HG03139 (cell line): ENCODE measurements around the gene ZNF92.
"Not testable (repeated sequence)": the region's sequence is repeated elsewhere in the genome, so short reads cannot be mapped to it uniquely, and the experiment has no call there.

ENCODE experiments used
- ATAC-seq: cut with Tn5 transposase; IDR thresholded peaks from one replicate; pipeline ENCODE4 v1.9.1; 2021; ENCODE audit not compliant: unreplicated experiment

Gene ZNF92

DNA sequence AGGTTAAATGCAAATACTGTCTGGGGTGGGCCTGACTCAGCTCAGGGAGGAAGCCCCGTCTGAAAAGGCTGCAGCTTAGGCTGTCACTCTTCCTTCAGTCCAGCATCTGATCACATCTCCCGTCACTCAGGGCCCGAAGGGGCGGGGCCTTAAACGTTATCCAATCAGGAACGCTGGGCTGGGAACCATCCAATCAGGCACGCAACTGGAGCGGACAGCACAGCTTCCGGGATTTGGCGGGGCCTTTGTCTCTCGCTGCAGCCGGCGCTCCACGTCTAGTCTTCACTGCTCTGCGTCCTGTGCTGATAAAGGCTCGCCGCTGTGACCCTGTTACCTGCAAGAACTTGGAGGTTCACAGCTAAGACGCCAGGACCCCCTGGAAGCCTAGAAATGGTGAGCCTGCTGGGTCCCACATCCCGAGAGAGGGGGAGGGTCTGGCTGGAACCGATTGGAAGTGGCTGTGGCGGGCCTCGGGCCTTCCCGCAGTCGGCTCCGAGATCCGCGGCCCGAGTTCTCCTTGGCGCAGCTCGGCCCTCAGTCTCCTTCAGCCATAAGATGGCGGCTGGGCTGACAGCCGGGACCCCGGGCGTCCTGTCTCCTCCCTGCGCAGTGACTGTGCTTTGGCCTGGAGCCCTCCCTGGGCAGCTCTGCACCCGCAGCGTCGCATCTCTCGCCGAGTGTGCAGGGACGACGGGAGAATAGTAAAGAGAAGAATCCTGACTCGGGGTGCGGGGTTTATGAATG, at the start of gene ZNF92:
TSS of gene ZNF92 (plus strand) at position 248 of the 744 bp plus-strand sequence. CDS start at position 391, 143 bp downstream.
- peak; percentile 99 for ATAC-seq

DNA sequence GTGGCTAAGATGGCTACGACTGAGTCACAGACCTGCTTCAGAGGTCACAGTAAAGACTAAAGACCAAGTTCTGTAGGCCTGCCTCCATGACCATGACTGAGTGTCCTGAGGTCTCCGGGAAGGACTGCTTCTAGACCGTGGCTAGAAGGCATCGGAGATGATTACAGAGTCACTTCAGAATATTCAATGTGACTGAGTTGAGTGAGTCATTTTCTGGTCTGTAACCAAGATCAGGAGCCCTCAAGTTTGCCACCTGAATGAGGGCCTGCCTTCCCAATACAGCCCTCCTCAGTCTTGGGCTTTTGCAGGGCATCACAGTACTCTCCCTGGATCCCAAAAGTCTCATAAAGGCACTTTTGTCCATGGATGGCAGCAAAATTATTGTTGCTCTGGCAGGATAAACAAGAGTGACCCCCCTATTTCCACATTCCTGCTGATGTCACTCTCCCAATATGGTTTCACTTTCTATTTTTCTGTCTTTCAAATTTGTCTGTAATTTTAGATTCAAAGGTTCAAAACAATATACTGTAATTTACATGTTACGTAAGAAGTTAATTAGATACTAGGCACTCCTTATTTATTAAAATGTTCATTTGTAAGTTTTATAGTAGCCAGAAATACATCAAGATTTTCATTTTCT, 47.7 kb upstream of the ZNF92 start:
- no peak for ATAC-seq

DNA sequence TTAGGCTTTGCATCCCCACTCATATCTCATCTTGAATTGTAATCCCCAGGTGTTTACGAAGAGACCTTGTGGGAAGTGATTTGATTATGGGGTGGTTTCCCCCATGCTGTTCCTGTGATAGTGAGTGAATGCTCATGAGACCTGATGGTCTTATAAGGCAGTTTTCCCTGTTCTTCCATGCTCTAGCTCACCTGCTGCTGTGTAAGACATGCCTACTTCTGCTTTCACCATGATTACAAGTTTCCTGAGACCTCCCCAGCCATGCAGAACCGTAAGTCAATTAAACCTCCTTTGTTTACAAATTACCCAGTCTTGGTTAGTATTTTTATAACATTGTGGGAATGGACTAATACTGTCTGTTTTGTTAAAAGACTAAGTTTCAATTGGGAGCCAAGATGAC, 35.3 kb upstream of the ZNF92 start:
- no peak for ATAC-seq

DNA sequence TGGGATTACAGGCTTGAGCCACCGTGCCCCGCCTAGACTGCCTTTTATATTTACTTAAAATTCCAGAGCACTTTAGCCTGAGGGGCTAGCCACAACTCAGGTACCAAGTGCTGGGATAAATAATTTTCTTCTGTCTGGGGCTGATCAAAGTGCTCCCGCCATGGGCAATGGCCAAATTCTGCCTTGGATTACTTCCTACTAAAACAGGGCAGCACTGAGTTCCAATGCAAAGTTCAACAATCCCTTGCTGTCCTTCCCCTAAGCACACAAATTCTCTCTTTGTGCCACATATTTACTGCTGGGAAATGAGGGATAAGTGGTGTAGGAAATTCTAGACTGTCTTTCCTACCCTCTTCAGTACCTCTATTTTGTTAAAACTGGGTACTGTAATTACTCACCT, 34.4 kb upstream of the ZNF92 start:
- no peak for ATAC-seq

DNA sequence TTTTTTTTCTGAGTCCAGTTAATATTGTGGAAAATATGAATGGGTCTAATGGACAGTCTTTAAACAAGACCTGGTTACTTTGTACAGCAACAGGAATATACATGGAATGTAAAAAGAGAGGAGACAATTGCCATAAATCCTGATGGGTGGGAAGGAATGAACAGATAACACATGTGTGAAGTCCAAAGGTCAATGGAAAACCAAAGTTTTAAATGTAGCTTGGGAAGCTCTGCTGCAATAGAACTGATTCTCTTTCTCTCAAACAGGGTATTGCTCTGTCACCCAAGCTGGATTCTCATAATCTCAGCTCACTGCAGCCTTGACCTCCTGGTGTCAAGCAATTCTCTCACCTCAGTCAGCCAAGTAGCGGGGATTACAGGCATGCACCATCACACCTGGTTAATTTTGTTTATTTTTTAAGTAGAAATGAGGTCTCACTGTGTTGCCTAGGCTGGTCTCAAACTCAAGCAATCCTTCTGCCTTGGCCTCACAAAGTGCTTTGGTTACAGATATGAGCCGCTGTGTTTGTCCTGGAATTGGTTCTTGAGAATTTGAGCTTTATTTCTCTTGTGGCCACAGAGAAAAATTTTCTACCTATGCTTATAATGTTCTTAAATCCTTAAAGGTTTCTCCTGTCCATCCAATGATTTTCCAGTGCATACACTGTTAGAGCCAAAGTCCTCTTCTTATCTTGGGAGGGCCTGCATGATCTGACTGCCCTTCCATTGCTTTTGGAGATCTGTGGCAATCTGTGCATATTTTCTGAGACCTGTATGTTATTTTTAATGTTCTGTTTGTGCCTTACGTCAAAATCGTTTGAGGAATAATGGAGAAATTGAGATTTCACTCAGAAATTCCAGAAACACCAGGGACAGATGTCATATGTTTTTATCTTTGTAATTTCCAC, 30.7 kb upstream of the ZNF92 start:
- ATAC-seq = no peak

DNA sequence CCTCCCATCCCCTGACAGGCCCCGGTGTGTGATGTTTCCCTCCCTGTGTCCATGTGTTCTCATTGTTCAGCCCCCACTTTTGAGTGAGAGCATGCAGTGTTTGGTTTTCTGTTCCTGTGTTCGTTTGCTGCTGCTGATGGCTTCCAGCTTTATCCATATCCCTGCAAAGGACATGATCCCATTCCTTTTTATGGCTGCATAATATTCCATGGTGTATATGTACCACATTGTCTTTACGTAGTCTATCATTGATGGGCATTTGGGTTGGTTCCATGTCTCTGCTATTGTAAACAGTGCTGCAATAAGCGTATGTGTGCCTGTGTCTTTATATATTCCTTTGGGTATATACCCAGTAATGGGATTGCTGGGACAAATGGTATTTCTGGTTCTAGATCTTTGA, 29.1 kb upstream of the ZNF92 start:
- ATAC-seq = not testable (repeated sequence)

DNA sequence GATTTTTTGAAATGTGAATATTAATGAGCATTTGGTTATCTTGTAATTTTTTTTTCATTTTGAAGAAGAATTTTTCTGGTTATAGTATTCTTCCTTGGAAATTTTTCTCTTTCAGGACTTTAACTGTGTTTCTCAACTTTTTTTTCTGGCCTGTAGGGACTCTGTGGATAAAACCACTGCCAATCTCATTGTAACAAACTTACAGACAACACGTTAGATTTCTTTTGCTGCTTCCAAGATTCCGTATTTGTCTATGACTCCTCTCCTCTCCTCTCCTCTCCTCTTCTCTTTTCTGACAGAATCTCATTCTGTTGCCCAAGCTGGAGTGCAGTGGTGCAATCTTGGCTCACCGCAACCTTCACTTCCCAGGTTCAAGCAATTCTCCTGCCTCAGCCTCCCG, 19.4 kb upstream of the ZNF92 start:
- no peak for ATAC-seq

DNA sequence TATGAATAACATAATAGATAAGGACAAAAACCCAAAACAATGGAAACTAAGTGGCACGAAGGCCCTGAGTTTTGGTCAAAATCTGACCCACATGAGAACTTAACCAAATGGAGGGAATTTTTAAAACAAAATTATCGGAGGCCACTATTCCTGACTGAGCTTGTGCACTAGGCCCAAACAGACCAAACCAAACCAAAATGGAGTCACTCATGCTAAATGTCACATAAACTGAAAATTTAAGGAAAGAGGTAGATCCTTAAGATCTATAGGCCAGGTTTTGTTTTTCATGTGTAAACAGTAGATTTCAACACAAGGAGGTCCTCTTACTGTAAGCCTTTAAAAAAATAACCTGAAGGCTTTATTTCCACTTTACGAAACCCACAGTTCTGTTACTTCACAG, 3.8 kb upstream of the ZNF92 start:
- ATAC-seq = no peak

DNA sequence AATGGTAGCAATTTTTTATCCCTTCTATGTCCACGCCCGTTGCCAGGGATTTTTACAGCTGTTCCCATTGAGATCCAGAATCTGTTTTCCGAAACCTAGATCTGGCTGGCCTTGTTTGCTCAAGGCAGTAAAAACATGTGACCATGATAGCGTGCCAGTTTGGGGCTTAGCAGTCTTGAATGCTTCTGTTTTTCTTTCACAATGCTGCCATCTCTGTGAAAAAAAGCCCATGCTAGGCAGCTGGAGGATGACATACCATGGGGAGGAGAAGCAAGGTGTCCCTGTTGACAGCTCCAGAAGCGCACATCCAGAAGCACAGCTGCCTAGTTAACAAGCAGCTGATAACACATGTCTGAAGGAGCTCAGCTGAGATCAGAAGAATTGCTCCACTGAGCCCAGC, 2.2 kb upstream of the ZNF92 start:
- ATAC-seq = no peak

DNA sequence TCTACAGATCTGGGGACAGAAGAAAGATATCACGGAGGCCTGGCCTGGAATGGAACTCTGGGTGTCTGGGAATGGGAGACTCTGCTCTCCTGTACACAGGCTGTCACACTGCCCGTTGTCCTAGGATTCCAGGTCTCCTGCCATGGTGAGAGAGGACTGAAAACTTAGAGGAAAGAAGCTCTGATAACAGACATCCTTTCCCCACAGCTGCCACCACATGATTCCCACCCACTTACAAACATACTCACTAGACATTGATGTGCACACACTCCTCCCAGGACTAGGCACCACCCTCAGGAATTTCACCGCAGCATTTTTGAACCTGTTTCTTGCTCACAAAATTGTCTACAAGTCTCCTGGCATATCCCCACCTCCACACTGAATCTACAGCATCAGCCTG, 5.7 kb downstream of the ZNF92 start:
- no peak for ATAC-seq

DNA sequence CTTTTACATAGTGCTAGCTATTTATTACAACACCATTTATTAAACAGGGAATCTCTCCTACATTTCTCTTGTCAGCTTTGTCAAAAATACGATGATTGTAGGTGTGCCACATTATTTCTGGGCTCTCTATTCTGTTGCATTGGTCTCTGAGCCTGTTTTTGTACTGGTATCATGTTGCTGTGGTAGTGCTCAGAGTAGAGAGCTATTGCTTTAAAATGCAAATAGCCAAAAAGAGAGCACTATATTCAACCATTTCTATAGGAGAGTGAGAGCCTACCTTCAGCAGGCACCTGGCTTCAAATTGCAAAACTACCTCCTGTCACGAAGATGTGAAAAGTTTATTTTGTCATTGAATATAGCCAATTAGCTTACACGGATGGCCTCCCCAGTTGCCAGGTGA, 8.1 kb downstream of the ZNF92 start:
- no peak for ATAC-seq

DNA sequence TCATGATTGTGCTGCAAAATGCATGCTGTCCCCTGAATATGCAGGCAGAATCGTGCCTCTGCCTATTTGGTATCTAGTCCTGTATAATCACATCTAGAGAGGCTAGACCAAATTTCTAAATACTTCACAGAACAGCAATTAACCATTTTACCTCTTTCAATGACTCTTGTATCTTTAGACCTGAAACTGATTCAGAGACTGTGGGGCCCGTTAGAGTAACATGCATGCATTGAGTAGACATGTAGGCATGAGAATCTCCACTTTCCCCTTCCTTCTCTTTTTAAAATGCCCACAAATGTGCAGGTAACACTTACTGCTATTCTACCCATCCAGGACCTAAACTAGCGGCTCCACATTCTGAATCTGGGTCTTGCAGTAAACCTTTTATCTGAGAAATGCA, 8.8 kb downstream of the ZNF92 start:
- no peak for ATAC-seq

DNA sequence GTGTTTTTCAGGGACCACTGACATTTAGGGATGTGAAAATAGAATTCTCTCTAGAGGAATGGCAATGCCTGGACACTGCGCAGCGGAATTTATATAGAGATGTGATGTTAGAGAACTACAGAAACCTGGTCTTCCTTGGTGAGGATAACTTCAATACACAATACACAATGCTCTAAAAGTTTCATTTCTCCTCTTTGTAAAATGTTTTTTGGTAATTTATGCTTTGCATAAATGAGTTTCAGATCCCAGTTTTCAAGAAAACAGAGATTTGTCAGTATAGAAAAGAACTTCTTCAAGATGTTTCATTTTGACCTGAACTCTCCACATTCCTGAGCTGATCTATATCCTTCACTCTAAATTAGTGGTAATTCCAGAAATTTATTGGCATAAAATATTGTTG, 14.2 kb downstream of the ZNF92 start:
- no peak for ATAC-seq

DNA sequence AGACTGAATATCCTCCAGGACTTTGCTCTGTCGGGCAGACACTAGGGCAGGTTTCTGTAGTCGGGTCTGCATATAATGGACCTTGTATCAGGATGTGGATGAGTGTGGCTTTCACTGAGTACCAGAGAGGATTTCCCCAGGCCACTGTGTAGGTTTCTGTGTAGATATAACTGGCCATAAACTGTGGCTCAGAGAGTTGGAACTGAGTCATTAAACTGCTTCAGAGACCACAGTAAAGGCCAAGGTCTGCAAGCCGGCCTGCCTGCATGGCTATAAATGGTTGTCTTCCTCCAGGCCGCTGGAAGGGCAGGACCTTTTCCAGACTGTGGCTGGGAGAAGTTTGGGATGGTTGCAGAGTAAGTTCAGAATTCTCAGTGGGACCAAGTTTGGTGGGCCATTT, 16.9 kb downstream of the ZNF92 start:
- ATAC-seq = no peak

DNA sequence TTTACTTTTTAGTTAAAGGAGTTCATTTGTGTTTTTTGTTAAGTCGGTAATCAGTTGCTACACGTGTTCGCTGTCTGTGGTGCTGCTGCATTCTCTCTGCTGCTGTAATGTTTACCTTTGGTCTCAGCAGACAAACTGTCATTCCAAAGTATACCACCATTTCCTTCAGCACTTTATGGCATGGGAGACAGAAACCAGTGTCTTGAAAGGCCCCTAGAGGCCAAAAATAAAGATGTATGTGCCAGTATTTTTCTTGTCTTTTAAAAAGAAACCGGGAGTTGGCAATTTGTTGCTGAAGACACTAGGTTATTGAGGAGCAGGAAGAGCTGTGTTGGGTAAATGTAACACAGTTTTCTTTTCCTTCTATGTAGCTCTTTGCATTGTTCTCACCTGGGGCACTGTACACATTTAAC, 24.1 kb downstream of the ZNF92 start:
- no peak for ATAC-seq

DNA sequence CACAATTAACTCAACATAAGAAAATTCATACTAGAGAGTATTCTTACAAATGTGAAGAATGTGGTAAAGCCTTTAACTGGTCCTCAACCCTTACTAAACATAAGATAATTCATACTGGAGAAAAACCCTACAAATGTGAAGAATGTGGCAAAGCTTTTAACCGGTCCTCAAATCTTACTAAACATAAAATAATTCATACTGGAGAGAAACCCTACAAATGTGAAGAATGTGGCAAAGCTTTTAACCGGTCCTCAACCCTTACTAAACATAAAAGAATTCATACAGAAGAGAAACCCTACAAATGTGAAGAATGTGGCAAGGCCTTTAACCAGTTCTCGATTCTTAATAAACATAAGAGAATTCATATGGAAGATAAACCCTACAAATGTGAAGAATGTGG, 25.0 kb downstream of the ZNF92 start:
- ATAC-seq = not testable (repeated sequence)

DNA sequence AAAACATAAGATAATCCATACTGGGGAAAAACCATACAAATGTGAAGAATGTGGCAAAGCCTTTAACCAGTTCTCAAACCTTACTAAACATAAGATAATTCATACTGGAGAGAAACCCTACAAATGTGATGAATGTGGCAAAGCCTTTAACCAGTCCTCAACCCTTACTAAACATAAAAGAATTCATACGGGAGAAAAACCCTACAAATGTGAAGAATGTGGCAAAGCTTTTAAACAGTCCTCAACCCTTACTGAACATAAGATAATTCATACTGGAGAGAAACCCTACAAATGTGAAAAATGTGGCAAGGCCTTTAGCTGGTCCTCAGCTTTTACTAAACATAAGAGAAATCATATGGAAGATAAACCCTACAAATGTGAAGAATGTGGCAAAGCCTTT, 25.4 kb downstream of the ZNF92 start:
- ATAC-seq = not testable (repeated sequence)

DNA sequence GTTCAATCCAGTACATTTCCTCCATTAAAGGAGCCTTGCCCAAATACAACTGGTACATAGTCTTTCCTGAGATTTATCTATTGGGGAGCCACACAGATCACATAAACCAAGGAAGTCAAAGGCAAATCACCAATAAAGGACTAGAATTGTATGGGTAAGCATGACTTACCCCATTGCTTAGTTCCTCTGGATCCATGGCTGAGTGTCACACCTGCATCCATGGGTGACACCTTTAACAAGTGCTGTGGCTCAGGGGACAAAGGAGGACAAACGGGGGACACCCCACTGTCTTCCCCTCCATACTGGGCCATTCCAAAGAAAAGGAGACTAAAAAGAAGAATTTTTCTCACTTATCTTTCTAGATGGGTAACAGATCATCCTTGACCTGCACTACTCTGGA, 30.4 kb downstream of the ZNF92 start:
- ATAC-seq = no peak

DNA sequence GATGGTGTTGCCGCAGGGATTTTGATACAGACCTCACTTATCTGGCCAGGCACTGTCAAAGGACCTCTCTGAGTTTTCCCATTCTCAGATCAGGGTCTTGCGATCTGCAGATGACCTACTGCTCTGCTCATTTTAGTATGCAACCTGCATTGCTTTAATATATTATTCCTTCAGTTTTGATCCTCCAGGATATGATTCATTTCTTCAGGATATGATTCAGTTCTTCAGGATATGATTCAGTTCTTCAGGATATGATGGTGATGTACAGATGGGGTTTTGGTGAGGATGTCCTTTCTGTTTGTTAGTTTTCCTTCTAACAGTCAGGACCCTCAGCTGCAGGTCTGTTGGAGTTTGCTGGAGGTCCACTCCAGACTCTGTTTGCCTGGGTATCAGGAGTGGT, 33.1 kb downstream of the ZNF92 start:
- not testable (repeated sequence) for ATAC-seq

DNA sequence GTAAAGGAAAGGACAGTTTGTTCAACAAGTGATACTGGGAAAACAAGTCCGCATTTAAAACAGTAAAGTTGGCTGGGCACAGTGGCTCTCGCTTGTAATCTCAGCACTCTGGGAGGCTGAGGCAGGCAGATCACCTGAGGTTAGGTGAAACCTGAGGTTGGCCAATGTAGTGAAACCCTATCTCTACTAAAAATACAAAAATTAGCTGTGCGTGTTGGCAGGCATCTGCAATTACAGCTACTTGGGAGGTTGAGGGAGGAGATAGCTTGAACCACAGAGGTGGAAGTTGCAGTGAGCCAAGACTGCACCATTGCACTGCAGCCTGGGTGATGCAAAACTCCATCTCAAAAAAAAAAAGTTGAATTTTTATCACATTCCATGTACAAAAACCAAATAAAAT, 35.7 kb downstream of the ZNF92 start:
- no peak for ATAC-seq

DNA sequence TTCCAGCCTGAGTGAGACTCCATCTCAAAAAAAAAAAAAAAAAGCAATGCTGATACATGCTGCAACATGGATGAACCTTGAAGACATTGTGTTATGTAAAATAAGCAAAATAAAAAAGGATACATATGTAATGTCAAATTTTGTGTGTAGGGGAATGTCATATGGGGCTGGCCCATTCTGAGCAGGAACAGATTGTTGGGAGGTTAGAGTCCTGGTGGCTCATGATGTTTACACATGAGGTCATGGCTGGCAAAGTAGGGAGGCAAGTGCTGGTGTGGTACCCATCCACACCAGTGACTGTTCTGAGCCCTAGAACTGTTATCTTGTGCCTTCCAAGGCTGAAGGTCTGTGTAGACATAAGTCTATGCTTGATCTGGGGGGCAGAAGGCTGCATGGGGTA, 37.6 kb downstream of the ZNF92 start:
- no peak for ATAC-seq

DNA sequence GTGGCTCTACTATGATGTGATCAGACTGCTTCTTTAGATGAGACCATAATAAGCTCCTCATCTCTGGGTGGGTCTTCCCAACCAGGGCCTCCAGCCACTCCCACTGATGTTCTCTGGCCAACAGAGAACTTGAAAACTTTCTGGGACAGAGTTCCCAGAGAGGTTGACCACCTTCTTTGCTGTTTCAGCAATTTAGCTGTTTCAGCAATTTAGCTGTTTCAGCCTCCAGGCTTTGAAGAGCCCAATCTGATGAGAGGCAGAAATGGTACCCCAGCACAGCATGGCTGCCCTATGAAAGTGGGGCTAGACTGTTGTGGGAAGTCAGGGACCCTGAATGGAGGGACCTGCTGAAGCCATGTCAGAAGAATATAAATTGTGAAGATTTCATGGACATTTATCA, 49.0 kb downstream of the ZNF92 start:
- no peak for ATAC-seq
